Fibroblast of mammary gland (primary cell): ENCODE measurements around the gene TLCD2.
A peak's percentile ranks its signal among the peaks of the same experiment; 100 is the strongest.
"Not testable (repeated sequence)": the region's sequence is repeated elsewhere in the genome, so short reads cannot be mapped to it uniquely, and the experiment has no call there.

Source experiments
- DNase-seq: peaks from one replicate; pipeline ENCODE4 v3.0.0-alpha.2; 2010; ENCODE audit warnings: low read depth
- H3K4me3 ChIP-seq: 2 replicates; pipeline ENCODE4 v1.5.1; 2011; ENCODE audit warnings: low read depth, mild to moderate bottlenecking, low read length, moderate library complexity; ENCODE audit not compliant: control insufficient read depth
- TF ChIP-seq, protein P1 (sequence below): conservative IDR thresholded peaks from 2 replicates; pipeline ENCODE4 v1.5.1; 2011; ENCODE audit warnings: low read depth, low read length, inconsistent platforms; ENCODE audit not compliant: control insufficient read depth, insufficient read depth

TLCD2 gene

DNA sequence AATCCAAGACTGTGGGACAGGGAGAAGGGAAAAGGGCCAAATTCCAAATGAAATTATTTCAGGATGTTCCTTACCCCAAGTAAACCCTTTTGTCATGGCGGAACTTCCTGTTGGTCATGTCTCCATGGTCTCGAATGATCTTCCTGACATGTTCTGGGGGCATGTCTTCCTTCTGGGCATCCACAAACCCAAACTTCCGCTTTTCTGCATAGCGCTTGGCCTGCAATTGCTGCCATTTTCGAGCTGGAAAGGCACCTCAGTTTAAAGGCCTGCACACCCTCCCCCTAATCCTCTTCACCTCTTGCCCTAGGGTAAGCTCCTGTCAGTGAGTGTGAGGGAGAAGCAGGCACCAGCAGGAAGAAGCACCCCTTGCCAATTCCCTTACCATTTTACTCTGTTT, 26.7 kb downstream of the TLCD2 start:
- peak overlapping the region; percentile 82 for H3K4me3 ChIP-seq
- no peak for DNase-seq
- TF ChIP-seq, protein P1, sequence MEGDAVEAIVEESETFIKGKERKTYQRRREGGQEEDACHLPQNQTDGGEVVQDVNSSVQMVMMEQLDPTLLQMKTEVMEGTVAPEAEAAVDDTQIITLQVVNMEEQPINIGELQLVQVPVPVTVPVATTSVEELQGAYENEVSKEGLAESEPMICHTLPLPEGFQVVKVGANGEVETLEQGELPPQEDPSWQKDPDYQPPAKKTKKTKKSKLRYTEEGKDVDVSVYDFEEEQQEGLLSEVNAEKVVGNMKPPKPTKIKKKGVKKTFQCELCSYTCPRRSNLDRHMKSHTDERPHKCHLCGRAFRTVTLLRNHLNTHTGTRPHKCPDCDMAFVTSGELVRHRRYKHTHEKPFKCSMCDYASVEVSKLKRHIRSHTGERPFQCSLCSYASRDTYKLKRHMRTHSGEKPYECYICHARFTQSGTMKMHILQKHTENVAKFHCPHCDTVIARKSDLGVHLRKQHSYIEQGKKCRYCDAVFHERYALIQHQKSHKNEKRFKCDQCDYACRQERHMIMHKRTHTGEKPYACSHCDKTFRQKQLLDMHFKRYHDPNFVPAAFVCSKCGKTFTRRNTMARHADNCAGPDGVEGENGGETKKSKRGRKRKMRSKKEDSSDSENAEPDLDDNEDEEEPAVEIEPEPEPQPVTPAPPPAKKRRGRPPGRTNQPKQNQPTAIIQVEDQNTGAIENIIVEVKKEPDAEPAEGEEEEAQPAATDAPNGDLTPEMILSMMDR, result no peak

DNA sequence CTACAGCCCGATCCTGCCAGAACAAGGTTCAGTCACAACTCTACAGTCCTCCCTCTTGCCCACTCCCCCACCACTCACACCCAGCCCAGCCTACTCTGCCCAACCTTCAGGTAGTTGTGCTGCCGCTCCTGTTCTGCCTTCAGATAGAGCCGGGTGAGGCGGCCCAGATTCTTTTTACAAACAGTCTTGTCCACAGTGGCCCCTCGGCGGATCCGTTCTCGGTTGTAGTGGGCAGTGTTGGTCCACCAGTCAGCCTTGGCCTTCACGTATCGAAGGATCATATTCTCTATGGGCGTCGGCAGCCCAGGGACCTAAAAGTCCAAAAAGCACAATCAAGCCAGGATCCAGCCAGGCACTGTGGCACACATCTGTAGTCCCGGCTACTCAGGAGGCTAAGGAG, 33.8 kb downstream of the TLCD2 start:
- TF ChIP-seq, protein P1, result no peak
- no peak overlapping the region for H3K4me3 ChIP-seq

DNA sequence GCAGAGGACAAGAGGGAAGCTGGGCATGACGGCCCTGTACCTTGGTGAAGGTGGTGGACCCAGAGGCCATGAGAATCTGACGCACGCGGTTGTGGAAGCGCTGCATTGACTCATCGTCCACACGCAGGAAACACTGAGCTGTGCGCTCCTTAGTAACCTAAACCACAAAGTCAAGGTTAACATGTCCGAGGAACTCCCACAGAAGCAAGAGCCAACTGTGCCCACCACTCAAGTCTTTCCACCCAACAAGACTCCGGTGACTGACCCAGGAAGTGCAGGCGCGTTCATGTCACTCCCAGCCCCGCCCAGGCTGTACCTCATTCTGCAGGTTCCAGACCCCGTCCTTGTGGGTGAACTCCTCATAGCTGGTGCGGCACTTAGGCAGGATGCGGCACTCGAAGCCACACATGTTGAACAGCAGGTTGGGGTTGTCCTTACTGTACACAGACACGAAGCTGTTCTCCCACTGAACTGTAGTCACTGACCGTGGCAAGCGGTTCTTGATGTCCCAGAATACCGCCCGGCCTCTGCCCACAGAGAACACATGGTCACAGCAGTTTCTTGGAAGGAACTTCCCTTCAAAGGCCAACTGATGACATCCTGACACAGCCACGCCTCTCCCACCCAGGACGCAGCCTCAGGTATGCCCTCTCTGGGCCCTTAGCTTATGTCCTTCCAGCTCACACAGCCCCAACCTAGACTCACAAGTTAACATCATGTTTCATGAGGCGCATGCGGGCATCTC, 37.0 kb downstream of the TLCD2 start:
- H3K4me3 ChIP-seq, result no peak overlapping the region
- TF ChIP-seq, protein P1, result no peak
- no peak for DNase-seq

More for the DNA sequence above, 33.8 kb downstream of the TLCD2 start:
- DNase-seq, result no peak

DNA sequence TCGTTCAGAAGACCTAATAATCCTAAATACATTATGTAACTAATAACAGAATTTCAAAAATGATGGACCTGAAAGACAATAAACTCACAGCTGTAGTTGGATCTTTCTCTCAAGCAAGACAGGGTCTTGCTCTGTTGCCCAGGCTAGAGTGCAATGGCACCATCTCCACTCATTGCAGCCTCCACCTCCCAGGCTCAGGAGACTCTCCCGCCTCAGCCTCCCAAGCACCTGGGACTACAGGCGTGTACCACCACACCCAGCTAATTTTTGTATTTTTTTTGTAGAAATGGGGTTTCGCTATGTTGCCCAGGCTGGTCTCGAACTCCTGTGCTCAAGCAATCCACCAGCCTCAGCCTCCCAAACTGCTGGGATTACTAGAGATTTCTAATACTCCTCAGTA, 46.2 kb downstream of the TLCD2 start:
- not testable (repeated sequence) for H3K4me3 ChIP-seq, DNase-seq

DNA sequence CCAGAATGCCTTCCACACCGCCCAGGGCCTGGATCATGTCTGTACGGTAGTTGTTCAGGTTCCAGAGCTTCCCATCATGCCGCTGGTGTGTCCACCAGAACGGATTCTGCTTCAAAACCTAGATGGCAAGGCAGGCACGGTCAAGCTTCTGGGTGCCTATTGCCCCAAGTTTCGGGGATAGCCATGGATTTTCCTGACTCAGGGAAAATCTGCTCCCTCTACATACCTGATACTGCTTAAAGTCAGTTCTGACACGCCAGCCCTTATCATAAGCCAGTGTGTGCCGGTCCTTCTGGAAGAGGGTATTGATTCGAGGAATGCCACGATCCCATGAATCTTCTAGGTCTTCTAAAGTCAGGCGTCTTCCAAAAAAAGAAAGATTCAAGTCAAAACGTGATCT, 49.1 kb downstream of the TLCD2 start:
- no peak overlapping the region for H3K4me3 ChIP-seq
- TF ChIP-seq, protein P1, result no peak
- DNase-seq, result no peak

DNA sequence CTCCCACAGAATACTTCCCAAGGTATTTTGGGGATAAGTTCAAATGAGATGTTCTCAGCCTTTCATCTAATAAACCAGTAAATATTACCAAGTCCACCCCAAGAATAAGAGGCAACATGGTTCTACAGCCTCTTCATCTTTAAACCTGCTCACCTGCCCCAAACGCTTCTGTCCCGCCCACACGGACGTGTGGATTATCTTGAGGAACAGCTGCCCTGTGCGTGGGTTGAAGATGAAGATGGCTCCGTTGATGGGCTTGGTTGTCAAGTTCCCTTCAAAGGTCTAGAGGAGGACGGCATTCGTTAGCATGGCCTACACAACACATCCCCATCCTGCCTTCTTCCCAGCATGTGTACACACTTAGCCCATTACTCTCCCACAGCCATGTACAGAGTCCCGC, 52.1 kb downstream of the TLCD2 start:
- no peak for DNase-seq
- TF ChIP-seq, protein P1, result no peak
- no peak overlapping the region for H3K4me3 ChIP-seq

DNA sequence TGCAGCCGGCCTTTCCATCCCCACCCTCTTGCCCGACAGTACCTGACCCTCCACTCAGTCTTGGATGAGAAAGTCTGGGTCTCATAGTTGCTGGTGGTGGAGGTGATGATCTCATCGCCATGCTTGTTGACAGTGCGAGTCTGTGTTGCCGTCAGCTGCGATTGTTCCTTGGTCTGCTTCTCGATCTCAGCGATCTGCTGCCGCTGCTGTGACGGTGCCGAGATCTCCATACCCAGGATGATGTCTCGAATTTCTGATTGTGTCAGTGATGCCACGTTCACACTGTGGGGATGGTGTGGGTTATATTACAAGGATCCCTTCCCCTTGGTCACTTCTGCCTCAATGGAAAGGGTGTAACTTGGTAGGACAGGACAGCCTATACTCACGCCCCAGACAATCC, 56.4 kb downstream of the TLCD2 start:
- TF ChIP-seq, protein P1, result no peak
- H3K4me3 ChIP-seq, result no peak overlapping the region
- DNase-seq, result no peak

DNA sequence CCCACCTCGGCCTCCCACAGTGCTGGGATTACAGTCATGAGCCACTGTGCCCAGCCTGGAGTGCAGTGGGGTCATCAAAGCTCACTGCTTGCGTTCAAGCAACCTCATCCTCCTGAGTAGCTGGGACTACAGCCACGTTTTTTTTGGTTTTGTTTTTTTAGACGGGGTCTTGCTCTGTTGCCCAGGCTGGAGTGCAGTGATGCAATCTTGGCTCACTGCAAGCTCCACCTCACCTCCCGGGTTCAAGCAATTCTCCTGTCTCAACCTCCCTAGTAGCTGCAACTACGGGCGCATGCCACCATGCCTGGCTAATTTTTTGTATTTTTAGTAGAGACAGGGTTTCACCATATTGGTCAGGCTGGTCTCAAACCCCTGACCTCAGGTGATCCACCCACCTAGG, 57.4 kb downstream of the TLCD2 start:
- H3K4me3 ChIP-seq, result not testable (repeated sequence)
- peak; percentile 42 for DNase-seq
